ENCODE results near the gene GASK1B. TPM values are rescaled to one million over a fixed set of nuclear protein-coding genes. Genes with fewer than 3 reads are reported as not detected.

The GASK1B gene
- polyA plus RNA-seq, 1 donor (not counting 4 experiments of a cell fraction or from before 2014, with no cell fraction given), result 2.1 TPM

GRCh38 chr4:158128540-158128939 is 44.3 kb downstream of the GASK1B start:
- Histone ChIP-seq H4K20me1 (ENCODE audit: control insufficient read depth, extremely low read depth, insufficient read depth, low read length) (no peaks in the 10 kb centered on the region), H3K36me3 (ENCODE audit: control insufficient read depth in 2 of 2, extremely low read depth in 1 of 2, insufficient read depth in 2 of 2, low read length in 2 of 2) (no peaks in the 10 kb centered on the region), H3K79me2 (ENCODE audit: control insufficient read depth, insufficient read depth, low read length) (no peaks in the 10 kb centered on the region), H2AFZ (ENCODE audit: control insufficient read depth, low read length) (no peak overlapping the region), H3K4me3 (ENCODE audit: control insufficient read depth in 2 of 3, extremely low read depth in 1 of 3, insufficient read depth in 2 of 3, low read depth in 1 of 3, low read length in 3 of 3) (no peak overlapping the region), H3K9me3 (ENCODE audit: control insufficient read depth, low read depth, low read length) (no peaks in the 10 kb centered on the region), H3K9ac (ENCODE audit: control insufficient read depth, extremely low read depth, insufficient read depth, low read length) (no peak overlapping the region), H3K27ac (ENCODE audit: control insufficient read depth, insufficient read depth, low read length) (no peak overlapping the region), H3K4me1 (ENCODE audit: control insufficient read depth, extremely low read depth, insufficient read depth, low read length) (peaks cover 12% of the 10 kb centered on the region), H3K4me2 (ENCODE audit: control insufficient read depth, extremely low read depth, insufficient read depth, low read depth, low read length) (no peak overlapping the region), H3K27me3 (ENCODE audit: control insufficient read depth, extremely low read depth, insufficient read depth, low read length) (no peaks in the 10 kb centered on the region), H3K9me1 (ENCODE audit: control insufficient read depth, extremely low read depth, insufficient read depth, low read length) (no peaks in the 10 kb centered on the region)
- FAIRE-seq (no peak), DNase-seq (ENCODE audit: low read depth, low spot score) (no peak)
- dilution Hi-C loops (cut with MboI; ENCODE audit: extremely low pct_ligation_motif_present, low sequenced_read_pairs), result no loop called here
- no peak for TF ChIP-seq CTCF (optimal IDR thresholded peaks at IDR 0.05 in 1 of 3, IDR thresholded peaks at IDR 0.05 in 1 of 3, conservative IDR thresholded peaks at IDR 0.05 in 1 of 3; ENCODE audit: extremely low read depth in 1 of 3, insufficient read depth in 2 of 3, low read length in 3 of 3)
- TF ChIP-seq EZH2 (IDR thresholded peaks at IDR 0.05; ENCODE audit: low read length), result no peak

DNA sequence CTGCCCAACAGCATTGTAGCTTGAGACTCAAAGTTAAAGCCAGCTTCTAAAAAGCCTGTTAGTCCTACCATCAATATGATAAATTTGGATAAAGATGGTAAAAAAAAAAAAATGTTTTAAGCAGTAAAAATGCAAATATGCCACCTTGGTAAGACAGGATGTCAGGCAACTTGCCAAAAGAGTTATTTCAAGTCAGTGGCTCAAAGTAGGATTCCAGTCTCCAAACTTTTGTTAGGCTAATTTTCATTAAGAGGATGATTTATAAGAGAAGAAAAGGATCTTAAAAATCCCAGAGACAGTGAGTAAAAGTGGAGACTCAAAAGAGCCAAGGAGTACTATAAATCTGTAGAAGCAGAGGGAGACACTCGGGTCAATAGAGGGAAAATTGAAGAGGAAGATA is 47.5 kb downstream of the GASK1B start:
- H3K27me3 ChIP-seq (ENCODE audit: control insufficient read depth, extremely low read depth, insufficient read depth, low read length), result no peaks in the 10 kb centered on the region
- H3K4me1 ChIP-seq (ENCODE audit: control insufficient read depth, extremely low read depth, insufficient read depth, low read length), result peaks cover 7% of the 10 kb centered on the region

More for the DNA sequence above, 47.5 kb downstream of the GASK1B start:
- dilution Hi-C loops (cut with MboI; ENCODE audit: extremely low pct_ligation_motif_present, low sequenced_read_pairs), result no loop called here
- Histone ChIP-seq H3K4me2 (ENCODE audit: control insufficient read depth, extremely low read depth, insufficient read depth, low read depth, low read length) (no peak overlapping the region), H3K9ac (ENCODE audit: control insufficient read depth, extremely low read depth, insufficient read depth, low read length) (no peak overlapping the region), H3K27ac (ENCODE audit: control insufficient read depth, insufficient read depth, low read length) (no peak overlapping the region), H4K20me1 (ENCODE audit: control insufficient read depth, extremely low read depth, insufficient read depth, low read length) (no peaks in the 10 kb centered on the region), H2AFZ (ENCODE audit: control insufficient read depth, low read length) (no peak overlapping the region), H3K9me3 (ENCODE audit: control insufficient read depth, low read depth, low read length) (no peaks in the 10 kb centered on the region), H3K4me3 (ENCODE audit: control insufficient read depth in 2 of 3, extremely low read depth in 1 of 3, insufficient read depth in 2 of 3, low read depth in 1 of 3, low read length in 3 of 3) (no peak overlapping the region), H3K36me3 (ENCODE audit: control insufficient read depth in 2 of 2, extremely low read depth in 1 of 2, insufficient read depth in 2 of 2, low read length in 2 of 2) (no peaks in the 10 kb centered on the region), H3K79me2 (ENCODE audit: control insufficient read depth, insufficient read depth, low read length) (no peaks in the 10 kb centered on the region), H3K9me1 (ENCODE audit: control insufficient read depth, extremely low read depth, insufficient read depth, low read length) (no peaks in the 10 kb centered on the region)
- FAIRE-seq (no peak), DNase-seq (ENCODE audit: low read depth, low spot score) (no peak)
- TF ChIP-seq CTCF (optimal IDR thresholded peaks at IDR 0.05 in 1 of 3, IDR thresholded peaks at IDR 0.05 in 1 of 3, conservative IDR thresholded peaks at IDR 0.05 in 1 of 3; ENCODE audit: extremely low read depth in 1 of 3, insufficient read depth in 2 of 3, low read length in 3 of 3) (no peak), EZH2 (IDR thresholded peaks at IDR 0.05; ENCODE audit: low read length) (no peak)

Other genes with a start within 250 kb of the GASK1B start
- gene TMEM144, start 37.5 kb upstream of the GASK1B start, polyA plus RNA-seq, result 2.8 to 4.0 TPM (median 3.3 TPM) in 3 replicates